Parathyroid adenoma (tissue), 2 donors: ENCODE measurements around the gene HMGN3.

ENCODE experiments used
- H2AFZ ChIP-seq: fragments of 300-600 bp; sonication (generic); one replicate; pipeline ENCODE4 v1.7.0; 2017; ENCODE audit warnings: antibody characterized with exemption, mild to moderate bottlenecking
- H3K27ac ChIP-seq: fragments of 300-600 bp; sonication (generic); one replicate; pipeline ENCODE4 v1.7.0; 2017
- H3K27me3 ChIP-seq: fragments of 300-600 bp; sonication (generic); one replicate; pipeline ENCODE4 v1.7.0; 2017; ENCODE audit warnings: low read length; ENCODE audit not compliant: control insufficient read depth, insufficient read depth
- H3K36me3 ChIP-seq: fragments of 300-600 bp; sonication (generic); one replicate; pipeline ENCODE4 v1.7.0; 2017; ENCODE audit warnings: low read length; ENCODE audit not compliant: control insufficient read depth, insufficient read depth
- H3K4me1 ChIP-seq: fragments of 300-600 bp; sonication (generic); one replicate; pipeline ENCODE4 v1.7.0; 2017; ENCODE audit warnings: control low read depth
- H3K4me2 ChIP-seq: fragments of 300-600 bp; sonication (generic); one replicate; pipeline ENCODE4 v1.7.0; 2017; ENCODE audit warnings: low read length
- H3K4me3 ChIP-seq: fragments of 300-600 bp; sonication (generic); one replicate; pipeline ENCODE4 v1.7.0; 2017; ENCODE audit warnings: low read depth, low read length
- H3K79me2 ChIP-seq: fragments of 300-600 bp; sonication (generic); one replicate; pipeline ENCODE4 v1.7.0; 2017; ENCODE audit warnings: control low read depth
- H3K9ac ChIP-seq: fragments of 300-600 bp; sonication (generic); one replicate; pipeline ENCODE4 v1.7.0; 2017; ENCODE audit warnings: mild to moderate bottlenecking
- H3K9me3 ChIP-seq: fragments of 300-600 bp; sonication (generic); one replicate; pipeline ENCODE4 v1.7.0; 2017; ENCODE audit warnings: low read length; ENCODE audit not compliant: control insufficient read depth
- CTCF ChIP-seq: fragments of 300-600 bp; sonication (generic); IDR thresholded peaks from one replicate; pipeline ENCODE4 v1.7.0; 2017; ENCODE audit warnings: antibody characterized with exemption, mild to moderate bottlenecking
- donor health status: primary hyperparathyroidism.

Gene HMGN3

GRCh38 chr6:79240509-79240908, 6.0 kb upstream of the HMGN3 start:
- H3K4me3 ChIP-seq, result no peak overlapping the region
- no peak overlapping the region for H3K4me2 ChIP-seq
- no peaks in the 10 kb centered on the region for H3K9me3 ChIP-seq
- peak overlapping the region; percentile 5 for H3K27ac ChIP-seq
- peaks cover 7% of the 10 kb centered on the region for H3K4me1 ChIP-seq
- TF ChIP-seq CTCF, result no peak
- H3K9ac ChIP-seq, result no peak overlapping the region
- H3K36me3 ChIP-seq, result no peaks in the 10 kb centered on the region
- no peaks in the 10 kb centered on the region for H3K79me2 ChIP-seq
- peak overlapping the region; percentile 9 for H2AFZ ChIP-seq
- H3K27me3 ChIP-seq, result no peaks in the 10 kb centered on the region

GRCh38 chr6:79239536-79240168, 5.2 kb upstream of the HMGN3 start:
- no peak overlapping the region for H2AFZ ChIP-seq
- H3K4me2 ChIP-seq, result no peak overlapping the region
- H3K27me3 ChIP-seq, result no peaks in the 10 kb centered on the region
- no peaks in the 10 kb centered on the region for H3K79me2 ChIP-seq
- no peaks in the 10 kb centered on the region for H3K36me3 ChIP-seq
- H3K4me3 ChIP-seq, result no peak overlapping the region
- no peak overlapping the region for H3K9ac ChIP-seq
- no peak overlapping the region for H3K27ac ChIP-seq
- no peak for TF ChIP-seq CTCF
- H3K9me3 ChIP-seq, result no peaks in the 10 kb centered on the region
- peaks cover 7% of the 10 kb centered on the region for H3K4me1 ChIP-seq

GRCh38 chr6:79238919-79239318, 4.4 kb upstream of the HMGN3 start:
- no peak overlapping the region for H3K9ac ChIP-seq
- H3K79me2 ChIP-seq, result no peaks in the 10 kb centered on the region
- no peaks in the 10 kb centered on the region for H3K36me3 ChIP-seq
- H3K9me3 ChIP-seq, result no peaks in the 10 kb centered on the region
- H2AFZ ChIP-seq, result no peak overlapping the region
- H3K4me1 ChIP-seq, result peaks cover 7% of the 10 kb centered on the region
- H3K27me3 ChIP-seq, result no peaks in the 10 kb centered on the region
- H3K4me2 ChIP-seq, result no peak overlapping the region
- H3K4me3 ChIP-seq, result no peak overlapping the region
- H3K27ac ChIP-seq, result no peak overlapping the region
- TF ChIP-seq CTCF, result no peak

GRCh38 chr6:79236711-79237110, 2.2 kb upstream of the HMGN3 start:
- Histone ChIP-seq H3K4me2 (no peak overlapping the region), H3K9me3 (no peaks in the 10 kb centered on the region), H2AFZ (no peak overlapping the region), H3K79me2 (no peaks in the 10 kb centered on the region), H3K27ac (no peak overlapping the region), H3K4me1 (peaks cover 7% of the 10 kb centered on the region), H3K4me3 (no peak overlapping the region), H3K27me3 (no peaks in the 10 kb centered on the region), H3K36me3 (no peaks in the 10 kb centered on the region), H3K9ac (no peak overlapping the region)
- no peak for TF ChIP-seq CTCF

- H3K4me3 ChIP-seq, result peak overlapping the region; percentile 97
- H3K27me3 ChIP-seq, result no peaks in the 10 kb centered on the region
- no peaks in the 10 kb centered on the region for H3K4me1 ChIP-seq
- peak overlapping the region; percentile 90 for H2AFZ ChIP-seq
- peak overlapping the region; percentile 41 for H3K9ac ChIP-seq
- peak overlapping the region; percentile 97 for H3K4me2 ChIP-seq
- TF ChIP-seq CTCF, result peak; percentile 44
- H3K79me2 ChIP-seq, result peaks cover under 1% of the 10 kb centered on the region
- H3K36me3 ChIP-seq, result no peaks in the 10 kb centered on the region
- H3K9me3 ChIP-seq, result no peaks in the 10 kb centered on the region
- peak overlapping the region; percentile 93 for H3K27ac ChIP-seq
These were observed 802 bp downstream of the HMGN3 start for GRCh38 chr6:79233611-79234149.
